Endothelial cell of umbilical vein (primary cell): ENCODE results near the gene PTPRQ. TPM values are rescaled to one million over a fixed set of nuclear protein-coding genes. Genes with fewer than 3 reads are reported as not detected.

ENCODE experiments used
- BruUV-seq: library from RNA; stranded (reverse); fragments of 400-500 nt; replicated peaks from 2 replicates; lab custom pipeline; 2021; lab: Mats Ljungman, UMichigan
- CTCF ChIA-PET: fragments of 300-600, 350-600 bp; sonication (Branson Sonifier 250); formaldehyde crosslinking; loops from one replicate; lab custom pipeline; 2021; ENCODE audit warnings: antibody characterized with exemption, inconsistent platforms; lab: Charles Lee
- POLR2A ChIA-PET: fragments of 300-600, 350-600 bp; sonication (Branson Sonifier 250); formaldehyde crosslinking; loops from one replicate; lab custom pipeline; 2021; ENCODE audit warnings: antibody characterized with exemption, inconsistent platforms; lab: Charles Lee
- DNase-seq: peaks from one replicate; pipeline ENCODE4 v3.0.0-alpha.2; 2011; ENCODE audit warnings: low read depth, low spot score
- FAIRE-seq: peaks from 2 replicates; lab custom pipeline; 2011; peaks lifted over from hg19 to GRCh38; lab: Jason Lieb, UNC
- H2AFZ ChIP-seq: 2 replicates; pipeline ENCODE4 v1.6.0; 2012; ENCODE audit warnings: low read depth, low read length, control low read depth, inconsistent platforms
- H3K27ac ChIP-seq: 2 replicates; pipeline ENCODE4 v1.5.1; 2011; ENCODE audit warnings: low read depth, mild to moderate bottlenecking, control low read depth, low read length, moderate library complexity; ENCODE audit not compliant: insufficient read depth
- H3K27me3 ChIP-seq, 2 experiments: 2 replicates each; pipeline versions ENCODE4 v1.6.0 to v1.6.1; 2011; ENCODE audit warnings: low read length in 2 of 2, mixed read lengths in 1 of 2; ENCODE audit not compliant: control insufficient read depth in 2 of 2, insufficient read depth in 2 of 2
- H3K36me3 ChIP-seq, 2 experiments: 2 replicates in 1 of 2; 3 replicates in 1 of 2; pipeline ENCODE4 v1.5.1; 2011; ENCODE audit warnings: low read length in 2 of 2, mild to moderate bottlenecking in 1 of 2, moderate library complexity in 1 of 2; ENCODE audit not compliant: control insufficient read depth in 2 of 2, insufficient read depth in 2 of 2; ENCODE audit errors: extremely low read depth in 1 of 2
- H3K4me1 ChIP-seq: 3 replicates; pipeline ENCODE4 v1.5.1; 2011; ENCODE audit warnings: mild to moderate bottlenecking, low read length; ENCODE audit not compliant: control insufficient read depth, insufficient read depth; ENCODE audit errors: extremely low read depth
- H3K4me2 ChIP-seq: 2 replicates; pipeline ENCODE4 v1.6.1; 2011; ENCODE audit warnings: low read length, control low read depth, mixed read lengths; ENCODE audit not compliant: insufficient read depth
- H3K4me3 ChIP-seq, 3 experiments: fragments of 200-600 bp in 1 of 3; sonication (generic), shearing (Covaris generic) in 1 of 3; replicated peaks in 1 of 3; 2 replicates each; pipeline ENCODE4 v1.5.1; 2011 to 2016; ENCODE audit warnings: control low read depth in 3 of 3, low read length in 3 of 3, mild to moderate bottlenecking in 2 of 3, inconsistent platforms in 1 of 3, low read depth in 1 of 3, moderate library complexity in 1 of 3; ENCODE audit not compliant: insufficient read depth in 1 of 3
- H3K79me2 ChIP-seq: 2 replicates; pipeline ENCODE4 v1.6.0; 2012; ENCODE audit warnings: low read length, inconsistent platforms; ENCODE audit not compliant: control insufficient read depth, insufficient read depth
- H3K9ac ChIP-seq: replicated peaks from 2 replicates; pipeline ENCODE3; 2011; ENCODE audit warnings: low read length, control low read depth; ENCODE audit not compliant: insufficient read depth; ENCODE audit errors: extremely low read depth
- H3K9me1 ChIP-seq: replicated peaks from 3 replicates; pipeline ENCODE4 v1.6.0; 2011; ENCODE audit warnings: mild to moderate bottlenecking, low read length; ENCODE audit not compliant: control insufficient read depth, insufficient read depth; ENCODE audit errors: extremely low read depth
- H3K9me3 ChIP-seq: replicated peaks from 2 replicates; pipeline ENCODE4 v1.5.1; 2012; ENCODE audit warnings: low read length, inconsistent platforms; ENCODE audit not compliant: control insufficient read depth, insufficient read depth
- H4K20me1 ChIP-seq: replicated peaks from 2 replicates; pipeline ENCODE3; 2011; ENCODE audit warnings: mild to moderate bottlenecking, low read length; ENCODE audit not compliant: control insufficient read depth, insufficient read depth; ENCODE audit errors: extremely low read depth
- EZH2 ChIP-seq: IDR thresholded peaks from 2 replicates; pipeline ENCODE4 v1.6.1; 2012; ENCODE audit warnings: borderline replicate concordance, low read depth, mild to moderate bottlenecking, moderate library complexity, low read length, inconsistent platforms; ENCODE audit not compliant: severe bottlenecking
- FOS ChIP-seq: IDR thresholded peaks from 2 replicates; pipeline ENCODE4 v1.6.1; 2011; ENCODE audit warnings: mild to moderate bottlenecking, low read length, moderate library complexity, borderline replicate concordance; ENCODE audit not compliant: insufficient read depth
- GATA2 ChIP-seq: IDR thresholded peaks from 2 replicates; pipeline ENCODE4 v1.7.0; 2011; ENCODE audit warnings: low read depth, mild to moderate bottlenecking, moderate library complexity, mixed read lengths, low read length; ENCODE audit not compliant: insufficient read length, insufficient read depth
- JUN ChIP-seq: IDR thresholded peaks from 2 replicates; pipeline ENCODE4 v1.6.1; 2011; ENCODE audit warnings: borderline replicate concordance, low read depth; ENCODE audit not compliant: insufficient read length, insufficient read depth
- MYC ChIP-seq: IDR thresholded peaks from one replicate; pipeline ENCODE4 v1.6.1; 2011; ENCODE audit warnings: mild to moderate bottlenecking, low read depth, low read length
- POLR2A ChIP-seq: IDR thresholded peaks from 2 replicates; pipeline ENCODE4 v1.6.1; 2012; ENCODE audit warnings: low read depth, mild to moderate bottlenecking, control low read depth, low read length
- POLR2AphosphoS5 ChIP-seq: IDR thresholded peaks from 2 replicates; pipeline ENCODE4 v1.6.1; 2012; ENCODE audit warnings: low read depth, mild to moderate bottlenecking, control low read depth, low read length, moderate library complexity; ENCODE audit not compliant: insufficient read depth
- dilution Hi-C: fragments of 300-500 bp; cut with MboI; formaldehyde crosslinking; loops from one replicate; pipeline ENCODE4 v1.15.0; 2019; ENCODE audit warnings: low sequenced_read_pairs; ENCODE audit not compliant: extremely low pct_ligation_motif_present
- intact Hi-C: fragments of 100-400 bp; cut with micrococcal nuclease; formaldehyde crosslinking; loops from one replicate; pipeline ENCODE4 v1.10.0; 2022
- polyA plus RNA-seq, 4 experiments: library from polyadenylated mRNA; depleted of rRNA in 3 of 4; stranded (reverse) in 3 of 4; unstranded in 1 of 4; fragments of >200 nt; gene quantifications; 2 replicates each; pipeline versions ENCODE4 v1.2.1 to v1.2.3, GENCODE V29; 2011 to 2012; ENCODE audit warnings: missing spikeins in 1 of 4
- total RNA-seq: library from RNA; stranded (reverse); gene quantifications from 2 replicates; pipeline ENCODE4 v1.2.3, GENCODE V29; 2021
- TF ChIP-seq, protein P1 (sequence below), 2 donors: IDR thresholded peaks; 1 replicate in 1 of 2; 2 replicates in 1 of 2; pipeline ENCODE4 v1.5.1; 2011; ENCODE audit warnings: low read length in 2 of 2, mild to moderate bottlenecking in 2 of 2, moderate library complexity in 2 of 2, control low read depth in 1 of 2, inconsistent platforms in 1 of 2, low read depth in 1 of 2; ENCODE audit not compliant: insufficient read depth in 1 of 2; ENCODE audit errors: extremely low read depth in 1 of 2
- TF ChIP-seq, protein P2 (sequence below): IDR thresholded peaks from 2 replicates; pipeline ENCODE4 v1.6.1; 2011; ENCODE audit not compliant: insufficient read depth, insufficient read length

PTPRQ gene
- total and polyA plus RNA-seq, 2 donors (not counting 3 experiments of a cell fraction or from before 2014, with no cell fraction given): not detected

DNA sequence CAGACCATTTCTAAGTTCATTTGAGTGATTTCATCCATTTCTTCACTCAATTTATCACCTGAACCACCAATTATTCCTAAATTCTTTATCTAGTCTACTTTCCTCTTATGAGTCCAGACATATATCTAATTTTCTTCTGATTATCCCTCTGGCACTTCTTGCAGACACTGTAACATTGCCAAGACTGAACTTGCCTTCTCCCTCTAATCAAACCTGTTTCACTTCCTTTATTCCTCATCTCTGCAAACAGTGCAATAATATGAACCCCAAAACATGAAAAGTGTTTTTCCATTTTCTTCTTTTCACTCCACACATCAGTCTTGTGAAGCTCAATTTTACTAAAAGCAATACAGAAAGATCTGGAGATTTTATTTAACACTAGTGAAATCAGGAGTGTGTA is 37.8 kb upstream of the PTPRQ start:
- no peaks in the 10 kb centered on the region for H3K9me3 ChIP-seq
- H4K20me1 ChIP-seq: no peaks in the 10 kb centered on the region
- ChIA-PET CTCF (interaction anchor here (1.0 kb wide), 1 partner anchor 211 kb away, joined by 3 read pairs; no protein-coding TSS in a partner anchor), POLR2A (no interaction called here)
- no peaks in the 10 kb centered on the region for H3K4me1 ChIP-seq
- H2AFZ ChIP-seq: no peak overlapping the region
- BruUV-seq: no TSS peak
- no peaks in the 10 kb centered on the region for H3K9me1 ChIP-seq
- no peak overlapping the region for H3K9ac ChIP-seq
- no peak overlapping the region for H3K4me2 ChIP-seq
- intact Hi-C loops: loop anchor here (10.0 kb wide), 1 partner anchor 1001 kb away; no protein-coding TSS in a partner anchor
- no peaks in the 10 kb centered on the region for H3K27me3 ChIP-seq
- FAIRE-seq (no peak), DNase-seq (no peak)
- TF ChIP-seq EZH2 (no peak), JUN (no peak), POLR2AphosphoS5 (no peak), MYC (no peak), GATA2 (no peak), FOS (no peak), POLR2A (no peak)
- TF ChIP-seq, protein P1, sequence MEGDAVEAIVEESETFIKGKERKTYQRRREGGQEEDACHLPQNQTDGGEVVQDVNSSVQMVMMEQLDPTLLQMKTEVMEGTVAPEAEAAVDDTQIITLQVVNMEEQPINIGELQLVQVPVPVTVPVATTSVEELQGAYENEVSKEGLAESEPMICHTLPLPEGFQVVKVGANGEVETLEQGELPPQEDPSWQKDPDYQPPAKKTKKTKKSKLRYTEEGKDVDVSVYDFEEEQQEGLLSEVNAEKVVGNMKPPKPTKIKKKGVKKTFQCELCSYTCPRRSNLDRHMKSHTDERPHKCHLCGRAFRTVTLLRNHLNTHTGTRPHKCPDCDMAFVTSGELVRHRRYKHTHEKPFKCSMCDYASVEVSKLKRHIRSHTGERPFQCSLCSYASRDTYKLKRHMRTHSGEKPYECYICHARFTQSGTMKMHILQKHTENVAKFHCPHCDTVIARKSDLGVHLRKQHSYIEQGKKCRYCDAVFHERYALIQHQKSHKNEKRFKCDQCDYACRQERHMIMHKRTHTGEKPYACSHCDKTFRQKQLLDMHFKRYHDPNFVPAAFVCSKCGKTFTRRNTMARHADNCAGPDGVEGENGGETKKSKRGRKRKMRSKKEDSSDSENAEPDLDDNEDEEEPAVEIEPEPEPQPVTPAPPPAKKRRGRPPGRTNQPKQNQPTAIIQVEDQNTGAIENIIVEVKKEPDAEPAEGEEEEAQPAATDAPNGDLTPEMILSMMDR (IDR thresholded peaks at IDR 0.05; ENCODE audit: extremely low read depth in 1 of 2, insufficient read depth in 1 of 2, low read depth in 1 of 2, low read length in 2 of 2): no peak
- TF ChIP-seq, protein P2, sequence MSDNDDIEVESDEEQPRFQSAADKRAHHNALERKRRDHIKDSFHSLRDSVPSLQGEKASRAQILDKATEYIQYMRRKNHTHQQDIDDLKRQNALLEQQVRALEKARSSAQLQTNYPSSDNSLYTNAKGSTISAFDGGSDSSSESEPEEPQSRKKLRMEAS: no peak
- dilution Hi-C loops: no loop called here
- H3K36me3 ChIP-seq: no peaks in the 10 kb centered on the region
- no peaks in the 10 kb centered on the region for H3K79me2 ChIP-seq
- no peak overlapping the region for H3K27ac ChIP-seq
- H3K4me3 ChIP-seq: no peak overlapping the region
